ENCODE measurements around the gene ARMH3.

DNA sequence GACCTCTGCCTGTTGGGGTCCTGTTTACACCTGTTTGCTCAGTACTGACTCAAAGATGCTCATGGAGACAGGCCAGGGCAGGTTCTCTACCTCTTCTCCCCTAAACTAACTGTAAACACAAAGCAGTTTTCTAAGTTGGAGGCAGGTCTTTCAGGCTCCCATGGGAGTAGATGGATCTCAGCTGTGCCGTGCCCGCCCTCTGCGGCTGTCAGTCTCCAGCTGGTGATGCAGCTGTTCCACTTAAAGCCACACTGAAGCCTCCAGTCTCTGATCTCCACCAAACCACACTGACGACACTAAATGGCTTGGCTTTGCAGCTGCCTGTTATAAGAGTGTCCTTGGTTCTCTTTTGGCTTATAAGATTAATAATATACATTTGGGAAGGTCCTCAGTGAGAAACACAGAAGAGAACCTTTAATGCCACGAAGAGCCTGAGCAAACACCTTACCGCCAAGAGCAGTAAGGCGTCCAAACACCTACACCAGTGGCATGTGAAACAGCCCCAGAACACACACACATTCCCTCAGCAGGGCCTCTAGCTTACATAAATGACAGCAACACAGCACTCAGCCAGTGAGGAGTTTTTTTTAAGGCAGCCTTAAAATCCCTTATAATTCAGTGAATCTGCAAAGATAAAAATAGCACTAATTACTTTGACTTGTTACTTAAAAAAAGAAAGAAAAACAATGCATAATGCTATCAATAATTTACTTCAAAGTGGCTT, 152.0 kb downstream of the ARMH3 start:
- TF ChIP-seq, protein P1, sequence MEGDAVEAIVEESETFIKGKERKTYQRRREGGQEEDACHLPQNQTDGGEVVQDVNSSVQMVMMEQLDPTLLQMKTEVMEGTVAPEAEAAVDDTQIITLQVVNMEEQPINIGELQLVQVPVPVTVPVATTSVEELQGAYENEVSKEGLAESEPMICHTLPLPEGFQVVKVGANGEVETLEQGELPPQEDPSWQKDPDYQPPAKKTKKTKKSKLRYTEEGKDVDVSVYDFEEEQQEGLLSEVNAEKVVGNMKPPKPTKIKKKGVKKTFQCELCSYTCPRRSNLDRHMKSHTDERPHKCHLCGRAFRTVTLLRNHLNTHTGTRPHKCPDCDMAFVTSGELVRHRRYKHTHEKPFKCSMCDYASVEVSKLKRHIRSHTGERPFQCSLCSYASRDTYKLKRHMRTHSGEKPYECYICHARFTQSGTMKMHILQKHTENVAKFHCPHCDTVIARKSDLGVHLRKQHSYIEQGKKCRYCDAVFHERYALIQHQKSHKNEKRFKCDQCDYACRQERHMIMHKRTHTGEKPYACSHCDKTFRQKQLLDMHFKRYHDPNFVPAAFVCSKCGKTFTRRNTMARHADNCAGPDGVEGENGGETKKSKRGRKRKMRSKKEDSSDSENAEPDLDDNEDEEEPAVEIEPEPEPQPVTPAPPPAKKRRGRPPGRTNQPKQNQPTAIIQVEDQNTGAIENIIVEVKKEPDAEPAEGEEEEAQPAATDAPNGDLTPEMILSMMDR (conservative IDR thresholded peaks at IDR 0.05; ENCODE audit: low read depth, low read length) = no peak
- TF ChIP-seq EZH2 (IDR thresholded peaks at IDR 0.05; ENCODE audit: low read length, unreplicated experiment) = no peak
- TF ChIP-seq EZH2phosphoT487 (IDR thresholded peaks at IDR 0.05; ENCODE audit: borderline replicate concordance, low read length) = no peak

All from PC-3 (cell line).